Uterus (tissue), 2 donors: Measurements from ENCODE around the gene SHISA5.

Experiments
- CTCF ChIP-seq, 4 experiments: fragments of 200-600 bp in 2 of 4; fragments of 450-650 bp in 2 of 4; sonication (generic) in 2 of 4; IDR thresholded peaks; one replicate each; pipeline ENCODE4 v1.5.1; 2016 to 2019; ENCODE audit warnings: antibody characterized with exemption in 4 of 4, mild to moderate bottlenecking in 2 of 4, moderate library complexity in 1 of 4
- POLR2A ChIP-seq, 2 donors: fragments of 450-650 bp; IDR thresholded peaks; one replicate each; pipeline ENCODE4 v1.6.1; 2016; ENCODE audit warnings: antibody characterized with exemption in 2 of 2, mild to moderate bottlenecking in 1 of 2, moderate library complexity in 1 of 2

- TF ChIP-seq CTCF (IDR thresholded peaks at IDR 0.05) (no peak), POLR2A (IDR thresholded peaks at IDR 0.05) (no peak)
Observed at GRCh38 chr3:48478626-48479555, 25.1 kb downstream of the SHISA5 start.
